PC-3 (cell line): ENCODE measurements around the gene TBC1D12. TPM values are rescaled to one million over a fixed set of nuclear protein-coding genes. Genes with fewer than 3 reads are reported as not detected.

Source experiments
- ATAC-seq: fragments of 200-7000 bp; cut with Tn5 transposase; 2 replicates; pipeline ENCODE4 v1.9.1; 2020; ENCODE audit warnings: mild to moderate bottlenecking, moderate library complexity
- Bru-seq: library from RNA; stranded (reverse); fragments of 400-500 nt; gene quantifications from one replicate; lab custom pipeline; 2021; lab: Mats Ljungman, UMichigan
- BruChase-seq, 2 experiments: library from RNA; stranded (reverse); fragments of 400-500 nt; gene quantifications; one replicate each; lab custom pipeline; 2021; lab: Mats Ljungman, UMichigan
- BruUV-seq: library from RNA; stranded (reverse); fragments of 400-500 nt; replicated peaks from 2 replicates; lab custom pipeline; 2021; lab: Mats Ljungman, UMichigan
- CTCF ChIA-PET: fragments of 300-600 bp; sonication (Branson Sonifier 250); formaldehyde crosslinking; loops from one replicate; lab custom pipeline; 2022; ENCODE audit warnings: antibody characterized with exemption; lab: Charles Lee
- POLR2A ChIA-PET: fragments of 300-600 bp; sonication (Branson Sonifier 250); formaldehyde crosslinking; loops from one replicate; lab custom pipeline; 2022; ENCODE audit warnings: antibody characterized with exemption; ENCODE audit not compliant: unreplicated experiment; lab: Charles Lee
- DNase-seq: peaks from one replicate; pipeline ENCODE4 v3.0.0-alpha.2; 2015
- H2AFZ ChIP-seq: fragments of 300-600 bp; sonication (generic); 2 replicates; pipeline ENCODE4 v1.6.0; 2016; ENCODE audit warnings: antibody characterized with exemption, low read length
- H3F3A ChIP-seq: fragments of 300-600 bp; sonication (generic); one replicate; pipeline ENCODE4 v1.6.0; 2017; ENCODE audit warnings: antibody characterized with exemption, low read length, control low read depth, mild to moderate bottlenecking; ENCODE audit not compliant: unreplicated experiment
- H3K27ac ChIP-seq: fragments of 300-600 bp; sonication (generic); 2 replicates; pipeline ENCODE4 v1.5.1; 2016; ENCODE audit warnings: mild to moderate bottlenecking, low read length
- H3K27me3 ChIP-seq: fragments of 300-600 bp; sonication (generic); 2 replicates; pipeline ENCODE4 v1.6.1; 2016; ENCODE audit warnings: low read length, mixed read lengths
- H3K36me3 ChIP-seq: fragments of 300-600 bp; sonication (generic); 2 replicates; pipeline ENCODE4 v1.6.1; 2016; ENCODE audit warnings: low read depth, mixed run types, low read length, mixed read lengths
- H3K4me1 ChIP-seq: fragments of 300-600 bp; sonication (generic); 2 replicates; pipeline ENCODE4 v1.5.1; 2016; ENCODE audit warnings: low read length; ENCODE audit not compliant: insufficient read depth
- H3K4me2 ChIP-seq: fragments of 300-600 bp; sonication (generic); 2 replicates; pipeline ENCODE4 v1.6.0; 2016; ENCODE audit warnings: low read length
- H3K4me3 ChIP-seq: fragments of 300-600 bp; sonication (generic); 2 replicates; pipeline ENCODE4 v1.5.1; 2016; ENCODE audit warnings: mild to moderate bottlenecking, low read length, mixed read lengths
- H3K79me2 ChIP-seq: fragments of 300-600 bp; sonication (generic); 2 replicates; pipeline ENCODE4 v1.6.1; 2017; ENCODE audit warnings: low read length, mixed read lengths
- H3K9ac ChIP-seq: fragments of 300-600 bp; sonication (generic); 2 replicates; pipeline ENCODE4 v1.6.0; 2016; ENCODE audit warnings: mild to moderate bottlenecking, low read length
- H3K9me2 ChIP-seq: fragments of 300-600 bp; sonication (generic); replicated peaks from 2 replicates; pipeline ENCODE4 v1.6.1; 2016; ENCODE audit warnings: mixed run types, low read length, mixed read lengths
- H3K9me3 ChIP-seq: fragments of 300-600 bp; sonication (generic); 2 replicates; pipeline ENCODE4 v1.6.1; 2016; ENCODE audit warnings: low read length, mixed read lengths
- H4K20me1 ChIP-seq: fragments of 300-600 bp; sonication (generic); 2 replicates; pipeline ENCODE4 v1.6.1; 2016; ENCODE audit warnings: low read length, mixed read lengths
- EZH2 ChIP-seq: fragments of 300-600 bp; sonication (generic); IDR thresholded peaks from one replicate; pipeline ENCODE4 v1.6.1; 2017; ENCODE audit warnings: antibody characterized with exemption, mild to moderate bottlenecking, low read length; ENCODE audit not compliant: unreplicated experiment
- EZH2phosphoT487 ChIP-seq: fragments of 300-600 bp; sonication (generic); IDR thresholded peaks from 2 replicates; pipeline ENCODE4 v1.6.1; 2018; ENCODE audit warnings: mild to moderate bottlenecking, antibody characterized with exemption, low read length, borderline replicate concordance
- intact Hi-C: fragments of 100-400 bp; cut with micrococcal nuclease; formaldehyde crosslinking; loops from 2 replicates; pipeline ENCODE4 v1.9.0; 2023
- long read RNA-seq: library from polyadenylated mRNA; unstranded; transcript quantifications from one replicate; pipeline ENCODE4 v2.0.0, GENCODE V29; 2021; ENCODE audit not compliant: unreplicated experiment
- total RNA-seq: library from RNA; depleted of rRNA; stranded (reverse); fragments of >200 nt; gene quantifications from 2 replicates; pipeline ENCODE4 v1.2.3, GENCODE V29; 2014; rRNA removed
- TF ChIP-seq, protein P1 (sequence below): fragments of 300-600 bp; sonication (generic); conservative IDR thresholded peaks from 2 replicates; pipeline ENCODE4 v1.5.1; 2017; ENCODE audit warnings: antibody characterized with exemption, low read depth, mild to moderate bottlenecking, low read length

TBC1D12 gene
- total RNA-seq: 4.5 and 8.4 TPM in 2 replicates
- percentile 62 among the genes with signal in this experiment for Bru-seq, nascent RNA
- BruChase-seq, experiment 1, labeled RNA remaining after a 6-hour chase: percentile 54 among the genes with signal in this experiment
- percentile 56 among the genes with signal in this experiment for BruChase-seq, experiment 2, labeled RNA remaining after a 2-hour chase
- long read RNA-seq, full-length matches to known transcripts: 12 of 23 reads
- long read RNA-seq, partial matches to known transcripts: 3 of 23 reads
- long read RNA-seq, other reads (novel, unspliced or antisense): 8 of 23 reads

DNA sequence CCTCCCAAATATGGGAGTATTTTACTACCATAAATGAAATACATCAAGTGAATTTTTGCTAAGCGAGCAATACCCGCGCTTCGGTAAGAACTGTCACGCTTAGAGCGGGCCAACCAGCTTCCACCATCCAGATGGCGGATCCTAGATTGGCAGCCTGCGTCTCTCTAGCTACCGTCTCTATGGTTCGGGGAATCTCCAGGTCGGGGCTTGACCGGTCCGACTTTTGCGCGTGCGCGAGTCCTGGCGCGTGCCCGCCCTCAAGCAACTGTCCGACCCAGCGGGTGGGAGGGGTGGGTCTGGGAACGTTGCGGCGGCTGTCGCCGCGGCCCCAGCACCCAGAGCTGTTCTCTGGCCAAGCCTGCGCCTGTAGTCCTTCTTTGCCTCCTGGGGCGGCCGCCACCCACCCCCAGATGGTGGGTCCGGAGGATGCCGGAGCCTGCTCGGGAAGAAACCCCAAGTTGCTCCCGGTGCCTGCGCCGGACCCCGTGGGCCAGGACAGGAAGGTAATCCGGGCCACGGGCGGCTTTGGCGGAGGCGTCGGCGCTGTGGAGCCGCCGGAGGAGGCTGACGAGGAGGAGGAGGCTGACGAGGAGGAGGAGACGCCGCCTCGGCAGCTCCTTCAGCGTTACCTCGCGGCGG, at the start of gene TBC1D12:
Gene TBC1D12, plus strand, starts transcription at position 338 of the 639 bp plus-strand sequence. Its CDS starts 73 bp downstream, at position 411.
- no peaks in the 10 kb centered on the region for H3K27me3 ChIP-seq
- H3K9ac ChIP-seq: peak within 1 kb of the TSS; percentile 68
- intact Hi-C loops: loop anchor here (1.0 to 5.0 kb wide), 2 partner anchors 40 kb away; partner anchors contain the start of gene NOC3L
- H3K9me3 ChIP-seq: no peaks in the 10 kb centered on the region
- peak within 1 kb of the TSS; percentile 85 for H3K4me3 ChIP-seq
- no peaks in the 10 kb centered on the region for H3K9me2 ChIP-seq
- H3K27ac ChIP-seq: peak within 1 kb of the TSS; percentile 25; the same call in 1 of the 2 replicates
- no TSS peak for BruUV-seq
- peaks cover 7% of the 10 kb centered on the region for H3K4me1 ChIP-seq
- peak within 1 kb of the TSS; percentile 82 for H3K4me2 ChIP-seq
- DNase-seq (peak; percentile 92), ATAC-seq (peak; percentile 77)
- POLR2A ChIA-PET: interaction anchor here (0.6 to 0.7 kb wide), 6 partner anchors 8 to 792 kb away, joined by 3 to 31 read pairs (median 6); partner anchors contain the start of gene ACSM6
- H4K20me1 ChIP-seq: no peaks in the 10 kb centered on the region
- H3K79me2 ChIP-seq: peaks cover 43% of the 10 kb centered on the region
- no peak for TF ChIP-seq EZH2
- TF ChIP-seq, protein P1, sequence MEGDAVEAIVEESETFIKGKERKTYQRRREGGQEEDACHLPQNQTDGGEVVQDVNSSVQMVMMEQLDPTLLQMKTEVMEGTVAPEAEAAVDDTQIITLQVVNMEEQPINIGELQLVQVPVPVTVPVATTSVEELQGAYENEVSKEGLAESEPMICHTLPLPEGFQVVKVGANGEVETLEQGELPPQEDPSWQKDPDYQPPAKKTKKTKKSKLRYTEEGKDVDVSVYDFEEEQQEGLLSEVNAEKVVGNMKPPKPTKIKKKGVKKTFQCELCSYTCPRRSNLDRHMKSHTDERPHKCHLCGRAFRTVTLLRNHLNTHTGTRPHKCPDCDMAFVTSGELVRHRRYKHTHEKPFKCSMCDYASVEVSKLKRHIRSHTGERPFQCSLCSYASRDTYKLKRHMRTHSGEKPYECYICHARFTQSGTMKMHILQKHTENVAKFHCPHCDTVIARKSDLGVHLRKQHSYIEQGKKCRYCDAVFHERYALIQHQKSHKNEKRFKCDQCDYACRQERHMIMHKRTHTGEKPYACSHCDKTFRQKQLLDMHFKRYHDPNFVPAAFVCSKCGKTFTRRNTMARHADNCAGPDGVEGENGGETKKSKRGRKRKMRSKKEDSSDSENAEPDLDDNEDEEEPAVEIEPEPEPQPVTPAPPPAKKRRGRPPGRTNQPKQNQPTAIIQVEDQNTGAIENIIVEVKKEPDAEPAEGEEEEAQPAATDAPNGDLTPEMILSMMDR: no peak
- H3F3A ChIP-seq: no peaks in the 10 kb centered on the region
- H2AFZ ChIP-seq: peak within 1 kb of the TSS; percentile 99
- CTCF ChIA-PET: interaction anchor here (1.2 kb wide), 1 partner anchor 42 kb away, joined by 15 read pairs; no protein-coding TSS in a partner anchor
- no peaks in the 10 kb centered on the region for H3K36me3 ChIP-seq

DNA sequence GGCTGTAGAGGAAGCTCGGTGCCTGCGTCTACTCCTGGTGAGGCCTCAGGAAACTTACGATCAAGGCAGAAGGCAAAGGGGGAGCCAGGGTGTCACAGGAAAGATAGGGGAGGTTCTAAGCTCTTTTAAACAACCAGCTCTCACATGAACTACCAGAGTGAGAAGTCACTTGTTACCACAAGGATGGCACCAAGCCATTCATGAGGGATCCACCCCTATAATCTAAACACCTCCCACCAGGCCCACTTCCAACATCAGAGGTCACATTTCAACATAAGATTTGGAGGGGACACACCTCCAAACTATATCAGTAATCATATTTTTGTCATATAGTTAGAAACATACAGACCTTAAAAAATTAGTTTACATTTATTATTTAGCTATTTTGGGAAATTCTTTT, 49.0 kb upstream of the TBC1D12 start:
- peaks cover 66% of the 10 kb centered on the region for H3K36me3 ChIP-seq

DNA sequence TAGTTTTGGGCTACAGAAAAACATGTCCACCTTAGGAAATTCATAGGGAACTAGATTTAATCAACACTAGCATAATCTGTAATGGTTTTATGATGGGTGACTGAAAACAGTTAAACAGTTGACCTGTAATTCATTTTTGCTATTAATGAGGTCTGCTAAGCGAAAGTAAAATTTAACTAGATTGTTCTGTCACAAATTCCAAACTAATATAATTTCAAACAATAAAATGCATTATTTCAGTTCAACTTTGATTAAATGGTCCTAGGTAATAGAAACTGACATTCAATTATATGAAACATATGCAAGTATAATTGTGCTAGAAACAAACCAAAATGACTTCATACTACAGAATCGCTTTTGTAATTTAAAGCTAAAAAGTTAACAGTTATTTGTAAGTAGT, 46.5 kb upstream of the TBC1D12 start:
- no peak overlapping the region for H3K9ac ChIP-seq
- no peaks in the 10 kb centered on the region for H4K20me1 ChIP-seq
- H3K4me2 ChIP-seq: no peak overlapping the region
- peaks cover 56% of the 10 kb centered on the region for H3K36me3 ChIP-seq
- no peak overlapping the region for H3K27ac ChIP-seq
- H3K4me1 ChIP-seq: peaks cover 12% of the 10 kb centered on the region
- TF ChIP-seq EZH2: no peak
- no peak for TF ChIP-seq EZH2phosphoT487
- TF ChIP-seq, protein P1: no peak
- H3F3A ChIP-seq: no peaks in the 10 kb centered on the region
- ATAC-seq (no peak), DNase-seq (no peak)
- H3K79me2 ChIP-seq: peaks cover 34% of the 10 kb centered on the region
- H3K9me3 ChIP-seq: no peaks in the 10 kb centered on the region
- H3K9me2 ChIP-seq: no peaks in the 10 kb centered on the region
- no peak overlapping the region for H2AFZ ChIP-seq
- no peaks in the 10 kb centered on the region for H3K27me3 ChIP-seq
- H3K4me3 ChIP-seq: no peak overlapping the region
- intact Hi-C loops: no loop called here
- POLR2A ChIA-PET: no interaction called here
- BruUV-seq: no TSS peak
- CTCF ChIA-PET: no interaction called here

More for the DNA sequence above, 49.0 kb upstream of the TBC1D12 start:
- intact Hi-C loops: no loop called here
- ATAC-seq (no peak), DNase-seq (no peak)
- Histone ChIP-seq H3K27me3 (no peaks in the 10 kb centered on the region), H3K4me3 (no peak overlapping the region), H3K79me2 (peaks cover 12% of the 10 kb centered on the region), H3F3A (no peaks in the 10 kb centered on the region), H4K20me1 (no peaks in the 10 kb centered on the region), H3K9me3 (no peaks in the 10 kb centered on the region), H3K9me2 (no peaks in the 10 kb centered on the region), H3K4me1 (peaks cover 3% of the 10 kb centered on the region; the same call in 1 of the 2 replicates), H2AFZ (no peak overlapping the region), H3K9ac (no peak overlapping the region), H3K27ac (no peak overlapping the region), H3K4me2 (no peak overlapping the region)
- no peak for TF ChIP-seq EZH2phosphoT487
- no TSS peak for BruUV-seq
- CTCF ChIA-PET: interaction anchor here (1.0 kb wide), 1 partner anchor 91 kb away, joined by 4 read pairs; no protein-coding TSS in a partner anchor
- POLR2A ChIA-PET: no interaction called here
